Right ventricle myocardium inferior (tissue), 1 donor: ENCODE data around the gene SCEL. TPM values are rescaled to one million over a fixed set of nuclear protein-coding genes. Genes with fewer than 3 reads are reported as not detected.

Experiments used
- total RNA-seq: library from RNA; stranded (reverse); fragmentation: NEBNext Ultra II Directional; extraction: Animal tissue kit (Norgen Biotek cat#: 25700); gene quantifications from one replicate; pipeline ENCODE4 v1.2.1, GENCODE V29; 2021
- donor health status: DM: no; HTN: yes; CAD: no; lungs with severe emphysema.

SCEL gene
- total RNA-seq, 1 donor from 2014 or later: not detected

Other genes with a start within 250 kb of the SCEL start
- 40.7 TPM for gene MYCBP2, start 208.6 kb upstream of the SCEL start, total RNA-seq
- gene SLAIN1, start 162.0 kb downstream of the SCEL start, total RNA-seq: 4.6 TPM